Fibroblast of skin of left biceps (primary cell): ENCODE measurements around the gene UNC93A.
"Not testable (repeated sequence)": the region's sequence is repeated elsewhere in the genome, so short reads cannot be mapped to it uniquely, and the experiment has no call there.

Source experiments
- DNase-seq, 2 experiments: peaks; one replicate each; pipeline ENCODE4 v3.0.0-alpha.2; 2013; ENCODE audit warnings: low read depth in 2 of 2

Gene UNC93A

GRCh38 chr6:167341038-167341583, 50.0 kb downstream of the UNC93A start:
- no peak for DNase-seq

GRCh38 chr6:167341665-167342655, 50.8 kb downstream of the UNC93A start:
- DNase-seq: no peak

- no peak for DNase-seq
Observed at GRCh38 chr6:167342879-167343610, 51.9 kb downstream of the UNC93A start.

GRCh38 chr6:167345348-167345747, 54.2 kb downstream of the UNC93A start:
- no peak for DNase-seq

- no peak for DNase-seq
Observed at GRCh38 chr6:167345960-167346359, 54.8 kb downstream of the UNC93A start.

- no peak for DNase-seq
Observed at GRCh38 chr6:167347226-167347625, 56.1 kb downstream of the UNC93A start.

- DNase-seq: no peak
Observed at GRCh38 chr6:167349631-167350274, 58.6 kb downstream of the UNC93A start.

- no peak for DNase-seq
Observed at GRCh38 chr6:167350275-167350696, 59.2 kb downstream of the UNC93A start.

- no peak for DNase-seq
Observed at GRCh38 chr6:167350731-167351655, 59.9 kb downstream of the UNC93A start.

GRCh38 chr6:167351656-167352345, 60.7 kb downstream of the UNC93A start:
- no peak for DNase-seq

- DNase-seq: no peak
Observed at GRCh38 chr6:167356874-167357273, 65.8 kb downstream of the UNC93A start.

- not testable (repeated sequence) for DNase-seq
Observed at GRCh38 chr6:167358394-167358793, 67.3 kb downstream of the UNC93A start.

- not testable (repeated sequence) for DNase-seq
Observed at GRCh38 chr6:167361170-167361569, 70.1 kb downstream of the UNC93A start.
